Measurements from ENCODE around the gene FLYWCH1.

GRCh38 chr16:2924901-2925755, 13.4 kb downstream of the FLYWCH1 start:
- no peak for TF ChIP-seq CTCF (IDR thresholded peaks at IDR 0.05)
- TF ChIP-seq EZH2 (IDR thresholded peaks at IDR 0.05; ENCODE audit: borderline replicate concordance, insufficient read depth, low read depth, low read length, poor library complexity, severe bottlenecking) = no peak

Measured in B cell (primary cell).